ENCODE measurements around the gene HNRNPUL1. TPM values are rescaled to one million over a fixed set of nuclear protein-coding genes. Genes with fewer than 3 reads are reported as not detected.

Gene HNRNPUL1
- total and polyA plus RNA-seq, 2 of the 8 experiments (the other 6 are each of a cell fraction or from before 2014, with no cell fraction given), result 99.5 to 264 TPM

- TF ChIP-seq CHD7 (IDR thresholded peaks at IDR 0.05; ENCODE audit: insufficient replicate concordance, low read length) (no peak), EGR1 (IDR thresholded peaks at IDR 0.05; ENCODE audit: borderline replicate concordance, low read depth, low read length) (no peak), RXRA (IDR thresholded peaks at IDR 0.05; ENCODE audit: insufficient read depth, low read depth, low read length) (no peak), E2F6 (IDR thresholded peaks at IDR 0.05) (no peak)
Observed at GRCh38 chr19:41320568-41320967, 56.4 kb downstream of the HNRNPUL1 start (continued).
